GM12873 (cell line): ENCODE results near the gene BICRA.

Source experiments
- CTCF ChIP-seq: IDR thresholded peaks from 2 replicates; pipeline ENCODE4 v1.5.1; 2012; ENCODE audit warnings: low read depth, mild to moderate bottlenecking, moderate library complexity, low read length, control low read depth; ENCODE audit not compliant: insufficient read depth; ENCODE audit errors: missing control alignments

Gene BICRA

GRCh38 chr19:47651691-47652090 is 42.8 kb downstream of the BICRA start:
- no peak for TF ChIP-seq CTCF

- TF ChIP-seq CTCF = no peak
Observed at GRCh38 chr19:47652285-47652684, 43.4 kb downstream of the BICRA start.

GRCh38 chr19:47653856-47654255 is 44.9 kb downstream of the BICRA start:
- no peak for TF ChIP-seq CTCF

GRCh38 chr19:47657719-47658118 is 48.8 kb downstream of the BICRA start:
- TF ChIP-seq CTCF = no peak

- TF ChIP-seq CTCF = no peak
Observed at GRCh38 chr19:47658431-47659348, 49.8 kb downstream of the BICRA start.

- no peak for TF ChIP-seq CTCF
Observed at GRCh38 chr19:47660435-47660832, 51.5 kb downstream of the BICRA start.

- TF ChIP-seq CTCF = no peak
Observed at GRCh38 chr19:47661161-47661560, 52.2 kb downstream of the BICRA start.
